H9 (cell line): ENCODE results near the gene TMEM190. TPM values are rescaled to one million over a fixed set of nuclear protein-coding genes. Genes with fewer than 3 reads are reported as not detected.
A peak's percentile ranks its signal among the peaks of the same experiment; 100 is the strongest.

Source experiments
- DNase-seq: peaks from one replicate; pipeline ENCODE4 v3.0.0-alpha.2; 2017
- H2AFZ ChIP-seq: one replicate; pipeline ENCODE4 v1.6.1; 2013; ENCODE audit warnings: mild to moderate bottlenecking, low read length, control low read depth, moderate library complexity
- H2AK5ac ChIP-seq: 2 replicates; pipeline ENCODE4 v1.6.1; 2013; ENCODE audit warnings: low read length, control low read depth, mixed read lengths; ENCODE audit not compliant: insufficient read length
- H2BK120ac ChIP-seq: one replicate; pipeline ENCODE4 v1.6.1; 2013; ENCODE audit warnings: low read depth, mild to moderate bottlenecking, low read length, control low read depth, inconsistent platforms; ENCODE audit not compliant: poor library complexity, severe bottlenecking
- H2BK12ac ChIP-seq: 2 replicates; pipeline ENCODE4 v1.6.1; 2013; ENCODE audit warnings: low read length, control low read depth, mixed read lengths, low read depth; ENCODE audit not compliant: insufficient read length
- H2BK15ac ChIP-seq: 2 replicates; pipeline ENCODE4 v1.6.1; 2013; ENCODE audit warnings: low read depth, low read length, control low read depth
- H2BK20ac ChIP-seq: one replicate; pipeline ENCODE4 v1.6.1; 2013; ENCODE audit warnings: low read depth, mild to moderate bottlenecking, low read length, control low read depth, inconsistent platforms; ENCODE audit not compliant: poor library complexity, severe bottlenecking
- H2BK5ac ChIP-seq: 2 replicates; pipeline ENCODE4 v1.6.1; 2013; ENCODE audit warnings: low read length, control low read depth, mixed read lengths; ENCODE audit not compliant: insufficient read length
- H3K14ac ChIP-seq: 2 replicates; pipeline ENCODE4 v1.6.1; 2013; ENCODE audit warnings: low read length, control low read depth; ENCODE audit not compliant: insufficient read depth
- H3K18ac ChIP-seq: 2 replicates; pipeline ENCODE4 v1.6.1; 2013; ENCODE audit warnings: low read depth, mild to moderate bottlenecking, mixed read lengths, low read length, control low read depth; ENCODE audit not compliant: insufficient read length
- H3K23ac ChIP-seq: 2 replicates; pipeline ENCODE4 v1.6.1; 2013; ENCODE audit warnings: low read length, control low read depth, mixed read lengths, low read depth; ENCODE audit not compliant: insufficient read length
- H3K23me2 ChIP-seq: 2 replicates; pipeline ENCODE4 v1.6.1; 2013; ENCODE audit warnings: low read depth, mild to moderate bottlenecking, mixed read lengths, low read length, control low read depth; ENCODE audit not compliant: insufficient read length, poor library complexity, severe bottlenecking
- H3K27ac ChIP-seq: 2 replicates; pipeline ENCODE4 v1.5.1; 2013; ENCODE audit warnings: low read length, control low read depth, mixed read lengths, low read depth; ENCODE audit not compliant: insufficient read length
- H3K27me3 ChIP-seq: 2 replicates; pipeline ENCODE4 v1.6.1; 2013; ENCODE audit warnings: low read length, control low read depth, inconsistent platforms; ENCODE audit not compliant: insufficient read depth
- H3K4ac ChIP-seq: 2 replicates; pipeline ENCODE4 v1.6.1; 2013; ENCODE audit warnings: low read depth, mild to moderate bottlenecking, control low read depth, inconsistent platforms, low read length, moderate library complexity
- H3K4me1 ChIP-seq: 2 replicates; pipeline ENCODE4 v1.6.1; 2013; ENCODE audit warnings: low read length, control low read depth, inconsistent platforms; ENCODE audit not compliant: insufficient read depth
- H3K4me2 ChIP-seq: 2 replicates; pipeline ENCODE4 v1.6.1; 2013; ENCODE audit warnings: low read length, control low read depth, mixed read lengths; ENCODE audit not compliant: insufficient read length, insufficient read depth
- H3K56ac ChIP-seq: 2 replicates; pipeline ENCODE4 v1.6.1; 2013; ENCODE audit warnings: low read depth, mild to moderate bottlenecking, mixed read lengths, low read length, control low read depth; ENCODE audit not compliant: insufficient read length
- H3K79me1 ChIP-seq: 2 replicates; pipeline ENCODE4 v1.6.1; 2013; ENCODE audit warnings: low read depth, mild to moderate bottlenecking, moderate library complexity, low read length, control low read depth, inconsistent platforms; ENCODE audit not compliant: insufficient read depth, poor library complexity, severe bottlenecking
- H3K79me2 ChIP-seq: 2 replicates; pipeline ENCODE4 v1.6.1; 2013; ENCODE audit warnings: low read length, control low read depth, inconsistent platforms; ENCODE audit not compliant: insufficient read depth
- H3K9ac ChIP-seq: 2 replicates; pipeline ENCODE4 v1.6.1; 2013; ENCODE audit warnings: low read length, control low read depth, mixed read lengths; ENCODE audit not compliant: insufficient read length; ENCODE audit errors: extremely low read depth
- H3K9me3 ChIP-seq: one replicate; pipeline ENCODE4 v1.6.1; 2013; ENCODE audit warnings: low read depth, low read length, inconsistent platforms; ENCODE audit not compliant: control insufficient read depth
- H3T11ph ChIP-seq: one replicate; pipeline ENCODE4 v1.6.1; 2013; ENCODE audit warnings: mild to moderate bottlenecking, low read length, control low read depth, inconsistent platforms
- H4K20me1 ChIP-seq: one replicate; pipeline ENCODE4 v1.6.1; 2013; ENCODE audit not compliant: control insufficient read depth, insufficient read length, insufficient read depth
- H4K5ac ChIP-seq: 2 replicates; pipeline ENCODE4 v1.6.1; 2013; ENCODE audit warnings: low read depth, mild to moderate bottlenecking, mixed read lengths, low read length, control low read depth; ENCODE audit not compliant: insufficient read length
- H4K8ac ChIP-seq: replicated peaks from 2 replicates; pipeline ENCODE4 v1.6.1; 2013; ENCODE audit warnings: low read length, control low read depth, mixed read lengths, low read depth; ENCODE audit not compliant: insufficient read length
- H4K91ac ChIP-seq: 2 replicates; pipeline ENCODE4 v1.6.1; 2013; ENCODE audit warnings: low read depth, mild to moderate bottlenecking, moderate library complexity, mixed read lengths, low read length, control low read depth; ENCODE audit not compliant: insufficient read length
- H3K27ac Mint-ChIP-seq, 3 experiments: 2 replicates in 2 of 3; 3 replicates in 1 of 3; pipeline ENCODE4 v1.8.0; 2020 to 2021; ENCODE audit warnings: mixed read lengths in 3 of 3, mild to moderate bottlenecking in 1 of 3, moderate library complexity in 1 of 3
- H3K27me3 Mint-ChIP-seq: 2 replicates; pipeline ENCODE4 v1.8.0; 2021; ENCODE audit warnings: low read depth, mild to moderate bottlenecking, moderate library complexity, mixed read lengths
- H3K36me3 Mint-ChIP-seq, 3 experiments: 2 replicates in 2 of 3; 3 replicates in 1 of 3; pipeline ENCODE4 v1.8.0; 2020 to 2021; ENCODE audit warnings: low read depth in 3 of 3, mixed read lengths in 3 of 3; ENCODE audit not compliant: insufficient read depth in 1 of 3
- H3K4me1 Mint-ChIP-seq, 2 experiments: 2 replicates each; pipeline ENCODE4 v1.8.0; 2020; ENCODE audit warnings: mixed read lengths in 2 of 2
- H3K4me3 Mint-ChIP-seq, 2 experiments: 2 replicates in 1 of 2; 3 replicates in 1 of 2; pipeline ENCODE4 v1.8.0; 2020 to 2021; ENCODE audit warnings: mild to moderate bottlenecking in 2 of 2, mixed read lengths in 2 of 2, moderate library complexity in 1 of 2
- H3K9me3 Mint-ChIP-seq, 2 experiments: 2 replicates in 1 of 2; 3 replicates in 1 of 2; pipeline ENCODE4 v1.8.0; 2020; ENCODE audit warnings: mild to moderate bottlenecking in 2 of 2, mixed read lengths in 2 of 2, moderate library complexity in 1 of 2
- WGBS: extraction: QIAGEN DNeasy Blood & Tissue Kit; methylation state at CpG from one replicate; pipeline ENCODE4 v1.1.7; 2013; ENCODE audit warnings: missing lambda C conversion rate, low lambda C conversion rate, mixed read lengths; ENCODE audit not compliant: insufficient read length; ENCODE audit errors: extremely low coverage; 5-methylcytosine and 5-hydroxymethylcytosine counted together
- total RNA-seq: library from RNA; stranded (reverse); gene quantifications from 2 replicates; pipeline ENCODE4 v1.2.1, GENCODE V29; 2021
- TF ChIP-seq, protein P1 (sequence below): fragments of 200-600 bp; sonication (generic); conservative IDR thresholded peaks from 3 replicates; pipeline ENCODE4 v1.8.0; 2021; ENCODE audit warnings: antibody characterized with exemption, mild to moderate bottlenecking

The TMEM190 gene
- total RNA-seq, 1 experiment from 2014 or later = 1.5 TPM

DNA sequence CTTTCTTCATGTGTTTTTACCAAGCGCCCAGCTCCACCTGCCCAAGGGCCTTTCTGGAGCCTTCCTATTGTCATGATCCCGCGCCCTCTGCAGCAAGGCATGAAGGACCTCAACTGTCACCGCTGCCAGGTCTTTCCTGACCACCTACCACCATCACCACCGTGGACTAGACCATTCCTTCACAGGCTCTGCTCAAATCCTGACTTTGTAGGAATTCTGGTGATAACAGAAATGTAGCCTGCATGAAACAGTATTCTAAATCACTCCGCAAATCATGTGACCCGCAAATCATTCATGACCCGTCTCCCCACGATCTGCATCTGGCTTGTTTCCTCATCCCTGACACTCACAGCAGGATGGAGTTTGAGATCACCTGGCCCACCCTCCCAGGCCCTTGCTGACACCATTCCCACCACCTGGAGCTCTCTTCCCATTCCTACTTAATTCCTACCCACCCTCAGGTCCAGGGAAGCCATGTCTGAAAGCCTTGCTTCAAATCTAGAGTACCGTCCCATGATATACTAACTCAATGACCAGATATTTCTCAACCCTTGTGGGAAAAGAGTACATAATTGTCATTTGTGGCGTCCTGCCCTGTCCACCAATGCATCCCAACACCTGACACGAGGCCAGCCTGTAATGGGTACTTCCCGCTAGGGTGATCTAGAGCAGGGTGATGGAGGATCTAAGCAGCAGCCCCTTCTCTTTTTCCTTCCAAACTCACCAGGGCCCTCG lies 29.6 kb downstream of the TMEM190 start:
- H3K18ac ChIP-seq = no peak overlapping the region
- H2BK12ac ChIP-seq = no peak overlapping the region
- H3K4me3 Mint-ChIP-seq = peak overlapping the region; percentile 88 to 90
- no CpG with 5 or more reads among the region's 14 CpGs for WGBS
- H3K56ac ChIP-seq = no peak overlapping the region
- H3K9ac ChIP-seq = peak overlapping the region; percentile 73
- H2AFZ ChIP-seq = no peak overlapping the region
- peaks cover 18 to 40% of the 10 kb centered on the region in 2 experiments for H3K4me1 Mint-ChIP-seq
- H3K9me3 Mint-ChIP-seq = peaks cover 20 to 21% of the 10 kb centered on the region in 2 experiments
- no peaks in the 10 kb centered on the region; the same call in 1 of the 2 replicates for H3K4me1 ChIP-seq
- peaks cover 14% of the 10 kb centered on the region; the same call in 1 of the 2 replicates for H3K79me2 ChIP-seq
- peak overlapping the region; percentile 34 to 79 (median 58); a peak in 6 of 7 replicates for H3K27ac Mint-ChIP-seq
- H3K27me3 Mint-ChIP-seq = peaks cover 19% of the 10 kb centered on the region
- no peak overlapping the region for H2AK5ac ChIP-seq
- peaks cover 7% of the 10 kb centered on the region for H3K79me1 ChIP-seq
- no peak overlapping the region for H4K5ac ChIP-seq
- no peak overlapping the region for H3K27ac ChIP-seq
- H3K4ac ChIP-seq = no peak overlapping the region
- H3K14ac ChIP-seq = no peak overlapping the region
- no peak overlapping the region for H4K8ac ChIP-seq
- no peak overlapping the region for H2BK20ac ChIP-seq
- no peak overlapping the region for H2BK5ac ChIP-seq
- TF ChIP-seq, protein P1, sequence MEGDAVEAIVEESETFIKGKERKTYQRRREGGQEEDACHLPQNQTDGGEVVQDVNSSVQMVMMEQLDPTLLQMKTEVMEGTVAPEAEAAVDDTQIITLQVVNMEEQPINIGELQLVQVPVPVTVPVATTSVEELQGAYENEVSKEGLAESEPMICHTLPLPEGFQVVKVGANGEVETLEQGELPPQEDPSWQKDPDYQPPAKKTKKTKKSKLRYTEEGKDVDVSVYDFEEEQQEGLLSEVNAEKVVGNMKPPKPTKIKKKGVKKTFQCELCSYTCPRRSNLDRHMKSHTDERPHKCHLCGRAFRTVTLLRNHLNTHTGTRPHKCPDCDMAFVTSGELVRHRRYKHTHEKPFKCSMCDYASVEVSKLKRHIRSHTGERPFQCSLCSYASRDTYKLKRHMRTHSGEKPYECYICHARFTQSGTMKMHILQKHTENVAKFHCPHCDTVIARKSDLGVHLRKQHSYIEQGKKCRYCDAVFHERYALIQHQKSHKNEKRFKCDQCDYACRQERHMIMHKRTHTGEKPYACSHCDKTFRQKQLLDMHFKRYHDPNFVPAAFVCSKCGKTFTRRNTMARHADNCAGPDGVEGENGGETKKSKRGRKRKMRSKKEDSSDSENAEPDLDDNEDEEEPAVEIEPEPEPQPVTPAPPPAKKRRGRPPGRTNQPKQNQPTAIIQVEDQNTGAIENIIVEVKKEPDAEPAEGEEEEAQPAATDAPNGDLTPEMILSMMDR = no peak
- no peak overlapping the region for H2BK15ac ChIP-seq
- peaks cover 6% of the 10 kb centered on the region for H3K23me2 ChIP-seq
- H3K4me2 ChIP-seq = peak overlapping the region; percentile 77
- H3K9me3 ChIP-seq = no peaks in the 10 kb centered on the region
- no peaks in the 10 kb centered on the region for H4K20me1 ChIP-seq
- no peak overlapping the region for H2BK120ac ChIP-seq
- no peaks in the 10 kb centered on the region for H3K27me3 ChIP-seq
- DNase-seq = no peak
- H4K91ac ChIP-seq = no peak overlapping the region
- H3K23ac ChIP-seq = no peak overlapping the region
- H3T11ph ChIP-seq = no peak overlapping the region
- peaks cover 49 to 60% (median 58%) of the 10 kb centered on the region in 3 experiments for H3K36me3 Mint-ChIP-seq
